ENCODE data around the gene FDXACB1.
"Not testable (repeated sequence)": the region's sequence is repeated elsewhere in the genome, so short reads cannot be mapped to it uniquely, and the experiment has no call there.

FDXACB1 gene

GRCh38 chr11:111905411-111905810, 26.4 kb upstream of the FDXACB1 start:
- no CpG with 5 or more reads among the region's 2 CpGs for WGBS (ENCODE audit: extremely low coverage, insufficient coverage, low lambda C conversion rate)
- no peak overlapping the region for H3K4me3 ChIP-seq (ENCODE audit: low read length)
- DNase-seq: no peak

DNA sequence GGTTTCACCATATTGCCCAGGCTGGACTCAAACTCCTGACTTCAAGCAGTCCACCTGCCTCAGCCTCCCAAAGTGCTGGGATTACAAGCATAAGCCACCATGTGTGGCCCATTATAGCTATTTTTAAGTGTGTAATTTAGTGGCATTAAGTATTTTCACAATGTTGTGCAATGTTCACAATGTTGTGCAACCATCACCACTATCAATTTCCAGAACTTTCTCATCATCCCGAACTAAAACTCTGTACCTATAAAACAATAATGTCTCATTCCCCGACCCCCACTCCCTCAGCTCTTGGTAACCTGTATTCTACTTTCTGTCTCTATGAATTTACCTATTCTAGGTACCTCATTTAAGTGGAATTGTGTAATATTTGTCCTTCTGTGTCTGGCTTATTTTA, 7.9 kb upstream of the FDXACB1 start:
- WGBS (ENCODE audit: extremely low coverage, insufficient coverage, low lambda C conversion rate): no CpG with 5 or more reads among the region's 2 CpGs
- no peak overlapping the region for H3K4ac ChIP-seq (ENCODE audit: low read depth, low read length)
- H2AK5ac ChIP-seq (ENCODE audit: low read length): no peak overlapping the region
- no peak overlapping the region for H3K4me2 ChIP-seq (ENCODE audit: low read length)
- H3K36me3 ChIP-seq (ENCODE audit: control insufficient read depth, insufficient read depth, low read length): no peaks in the 10 kb centered on the region
- H3K18ac ChIP-seq (ENCODE audit: low read length): no peak overlapping the region
- H3K4me3 ChIP-seq (ENCODE audit: low read length): no peak overlapping the region
- no peak overlapping the region for H4K5ac ChIP-seq (ENCODE audit: low read length)
- no peak overlapping the region for H2BK120ac ChIP-seq (ENCODE audit: low read depth, low read length)
- H2BK5ac ChIP-seq (ENCODE audit: low read length): no peak overlapping the region
- H2BK15ac ChIP-seq (replicated peaks; ENCODE audit: low read depth): no peak overlapping the region
- no peak overlapping the region for H3K23ac ChIP-seq (ENCODE audit: low read length)
- H3K56ac ChIP-seq (ENCODE audit: low read length): no peak overlapping the region
- no peaks in the 10 kb centered on the region for H3K79me1 ChIP-seq (ENCODE audit: low read length)
- H3K4me1 ChIP-seq (ENCODE audit: control insufficient read depth, low read depth, low read length): no peaks in the 10 kb centered on the region
- H3K9ac ChIP-seq (ENCODE audit: low read length): no peak overlapping the region
- no peaks in the 10 kb centered on the region for H3K27me3 ChIP-seq (ENCODE audit: insufficient read depth, low read length, poor library complexity)
- no peak overlapping the region for H3K27ac ChIP-seq (ENCODE audit: low read depth, low read length)
- no peak for DNase-seq
- no peak overlapping the region for H4K8ac ChIP-seq (ENCODE audit: low read depth, low read length)
- no peaks in the 10 kb centered on the region for H3K79me2 ChIP-seq (ENCODE audit: control insufficient read depth, insufficient read depth, low read length)

More at GRCh38 chr11:111905411-111905810, 26.4 kb upstream of the FDXACB1 start:
- H3K4me2 ChIP-seq (ENCODE audit: low read length): no peak overlapping the region
- H3K79me2 ChIP-seq (ENCODE audit: control insufficient read depth, insufficient read depth, low read length): no peaks in the 10 kb centered on the region
- no peak overlapping the region for H2BK120ac ChIP-seq (ENCODE audit: low read depth, low read length)
- H2BK15ac ChIP-seq (replicated peaks; ENCODE audit: low read depth): no peak overlapping the region
- no peak overlapping the region for H4K8ac ChIP-seq (ENCODE audit: low read depth, low read length)
- H3K23ac ChIP-seq (ENCODE audit: low read length): no peak overlapping the region
- no peak overlapping the region for H4K5ac ChIP-seq (ENCODE audit: low read length)
- H3K27me3 ChIP-seq (ENCODE audit: insufficient read depth, low read length, poor library complexity): no peaks in the 10 kb centered on the region
- H3K4ac ChIP-seq (ENCODE audit: low read depth, low read length): no peak overlapping the region
- no peak overlapping the region for H3K56ac ChIP-seq (ENCODE audit: low read length)
- H3K4me1 ChIP-seq (ENCODE audit: control insufficient read depth, low read depth, low read length): peaks cover 14% of the 10 kb centered on the region
- H2AK5ac ChIP-seq (ENCODE audit: low read length): no peak overlapping the region
- H3K27ac ChIP-seq (ENCODE audit: low read depth, low read length): no peak overlapping the region
- H3K36me3 ChIP-seq (ENCODE audit: control insufficient read depth, insufficient read depth, low read length): no peaks in the 10 kb centered on the region
- no peaks in the 10 kb centered on the region for H3K79me1 ChIP-seq (ENCODE audit: low read length)
- no peak overlapping the region for H3K18ac ChIP-seq (ENCODE audit: low read length)
- no peak overlapping the region for H2BK5ac ChIP-seq (ENCODE audit: low read length)
- H3K9ac ChIP-seq (ENCODE audit: low read length): no peak overlapping the region

DNA sequence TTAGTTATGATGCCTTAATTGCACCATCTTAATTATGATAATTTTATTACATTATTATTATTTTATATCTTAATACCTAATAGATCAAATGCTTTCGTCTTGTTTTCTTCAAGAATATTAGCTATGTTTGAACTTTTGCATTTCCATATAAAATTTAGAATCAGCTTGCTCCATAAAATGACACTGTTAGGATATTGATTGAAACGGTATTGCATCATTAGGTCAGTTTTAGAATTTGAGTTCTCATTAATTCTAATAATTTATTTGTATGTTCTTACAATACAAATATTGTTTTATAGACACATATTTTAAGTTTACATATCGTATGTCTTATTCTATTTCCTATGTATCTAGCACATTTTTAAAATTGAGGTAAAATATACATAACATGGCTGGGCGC, 7.1 kb upstream of the FDXACB1 start:
- 100% methylated on average over 1 of the region's 4 CpGs for WGBS (ENCODE audit: extremely low coverage, insufficient coverage, low lambda C conversion rate)
- H4K8ac ChIP-seq (ENCODE audit: low read depth, low read length): no peak overlapping the region

GRCh38 chr11:111885053-111885452, 6.1 kb upstream of the FDXACB1 start:
- H3K27ac ChIP-seq (ENCODE audit: low read depth, low read length); H3K36me3 ChIP-seq (ENCODE audit: control insufficient read depth, insufficient read depth, low read length); DNase-seq; H3K56ac ChIP-seq (ENCODE audit: low read length); H2BK120ac ChIP-seq (ENCODE audit: low read depth, low read length); H3K4me3 ChIP-seq (ENCODE audit: low read length); H4K8ac ChIP-seq (ENCODE audit: low read depth, low read length); H3K27me3 ChIP-seq (ENCODE audit: insufficient read depth, low read length, poor library complexity); H3K18ac ChIP-seq (ENCODE audit: low read length); H3K4ac ChIP-seq (ENCODE audit: low read depth, low read length); H3K4me1 ChIP-seq (ENCODE audit: control insufficient read depth, low read depth, low read length); H2BK5ac ChIP-seq (ENCODE audit: low read length); H3K79me1 ChIP-seq (ENCODE audit: low read length); H3K9ac ChIP-seq (ENCODE audit: low read length); H3K4me2 ChIP-seq (ENCODE audit: low read length); H2BK15ac ChIP-seq (replicated peaks; ENCODE audit: low read depth); H3K23ac ChIP-seq (ENCODE audit: low read length); H4K5ac ChIP-seq (ENCODE audit: low read length); H3K79me2 ChIP-seq (ENCODE audit: control insufficient read depth, insufficient read depth, low read length); H2AK5ac ChIP-seq (ENCODE audit: low read length): not testable (repeated sequence)
- no CpG with 5 or more reads among the region's 4 CpGs for WGBS (ENCODE audit: extremely low coverage, insufficient coverage, low lambda C conversion rate)

More for the DNA sequence above, 7.1 kb upstream of the FDXACB1 start:
- Histone ChIP-seq H3K23ac (ENCODE audit: low read length) (no peak overlapping the region), H3K4ac (ENCODE audit: low read depth, low read length) (no peak overlapping the region), H3K18ac (ENCODE audit: low read length) (no peak overlapping the region), H3K56ac (ENCODE audit: low read length) (no peak overlapping the region), H3K36me3 (ENCODE audit: control insufficient read depth, insufficient read depth, low read length) (no peaks in the 10 kb centered on the region), H3K27ac (ENCODE audit: low read depth, low read length) (no peak overlapping the region), H2AK5ac (ENCODE audit: low read length) (no peak overlapping the region), H2BK120ac (ENCODE audit: low read depth, low read length) (no peak overlapping the region), H4K5ac (ENCODE audit: low read length) (no peak overlapping the region), H3K4me3 (ENCODE audit: low read length) (no peak overlapping the region), H3K9ac (ENCODE audit: low read length) (no peak overlapping the region), H3K79me2 (ENCODE audit: control insufficient read depth, insufficient read depth, low read length) (no peaks in the 10 kb centered on the region), H2BK5ac (ENCODE audit: low read length) (no peak overlapping the region), H3K79me1 (ENCODE audit: low read length) (no peaks in the 10 kb centered on the region), H2BK15ac (replicated peaks; ENCODE audit: low read depth) (no peak overlapping the region), H3K27me3 (ENCODE audit: insufficient read depth, low read length, poor library complexity) (no peaks in the 10 kb centered on the region), H3K4me1 (ENCODE audit: control insufficient read depth, low read depth, low read length) (no peaks in the 10 kb centered on the region), H3K4me2 (ENCODE audit: low read length) (no peak overlapping the region)
- DNase-seq: no peak

- no CpG with 5 or more reads among the region's 5 CpGs for WGBS (ENCODE audit: extremely low coverage, insufficient coverage, low lambda C conversion rate)
- DNase-seq: no peak
These were observed 3.2 kb upstream of the FDXACB1 start for GRCh38 chr11:111882202-111882601.

DNA sequence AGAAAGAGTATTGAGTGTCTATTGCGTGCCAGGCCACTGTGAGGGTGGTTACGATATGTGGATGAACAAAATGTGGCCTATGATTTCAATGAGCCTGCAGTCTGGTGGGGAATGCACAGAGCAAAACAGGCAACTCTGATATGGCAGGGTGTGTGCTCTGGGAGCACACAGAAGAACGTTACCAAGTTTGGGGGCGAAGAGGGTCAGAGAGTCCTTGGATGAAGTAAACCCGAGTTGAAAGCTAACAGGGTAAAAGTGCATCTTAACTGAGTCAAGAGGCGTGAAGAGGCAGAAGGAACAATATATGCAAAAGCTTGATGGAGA, 634 bp upstream of the FDXACB1 start:
- Histone ChIP-seq H3K23ac (ENCODE audit: low read length) (no peak overlapping the region), H3K79me2 (ENCODE audit: control insufficient read depth, insufficient read depth, low read length) (no peaks in the 10 kb centered on the region), H3K18ac (ENCODE audit: low read length) (peak overlapping the region; percentile 57), H3K4me2 (ENCODE audit: low read length) (peak overlapping the region; percentile 63), H3K79me1 (ENCODE audit: low read length) (no peaks in the 10 kb centered on the region), H2BK120ac (ENCODE audit: low read depth, low read length) (no peak overlapping the region), H3K27me3 (ENCODE audit: insufficient read depth, low read length, poor library complexity) (no peaks in the 10 kb centered on the region), H3K56ac (ENCODE audit: low read length) (peak overlapping the region; percentile 86), H4K8ac (ENCODE audit: low read depth, low read length) (peak overlapping the region; percentile 58), H3K9ac (ENCODE audit: low read length) (peak overlapping the region; percentile 75), H3K36me3 (ENCODE audit: control insufficient read depth, insufficient read depth, low read length) (no peaks in the 10 kb centered on the region), H3K27ac (ENCODE audit: low read depth, low read length) (peak overlapping the region; percentile 46), H3K4me3 (ENCODE audit: low read length) (peak overlapping the region; percentile 44), H2BK5ac (ENCODE audit: low read length) (no peak overlapping the region), H2BK15ac (replicated peaks; ENCODE audit: low read depth) (no peak overlapping the region), H3K4me1 (ENCODE audit: control insufficient read depth, low read depth, low read length) (peaks cover 2% of the 10 kb centered on the region), H4K5ac (ENCODE audit: low read length) (no peak overlapping the region), H3K4ac (ENCODE audit: low read depth, low read length) (peak overlapping the region; percentile 48), H2AK5ac (ENCODE audit: low read length) (no peak overlapping the region)
- no CpG with 5 or more reads among the region's 6 CpGs for WGBS (ENCODE audit: extremely low coverage, insufficient coverage, low lambda C conversion rate)
- DNase-seq: no peak

More at GRCh38 chr11:111882202-111882601, 3.2 kb upstream of the FDXACB1 start:
- no peak overlapping the region for H3K27ac ChIP-seq (ENCODE audit: low read depth, low read length)
- no peak overlapping the region for H3K56ac ChIP-seq (ENCODE audit: low read length)
- H3K4ac ChIP-seq (ENCODE audit: low read depth, low read length): no peak overlapping the region
- no peak overlapping the region for H3K4me2 ChIP-seq (ENCODE audit: low read length)
- H3K23ac ChIP-seq (ENCODE audit: low read length): no peak overlapping the region
- no peaks in the 10 kb centered on the region for H3K79me1 ChIP-seq (ENCODE audit: low read length)
- no peaks in the 10 kb centered on the region for H3K27me3 ChIP-seq (ENCODE audit: insufficient read depth, low read length, poor library complexity)
- H4K5ac ChIP-seq (ENCODE audit: low read length): no peak overlapping the region
- H3K18ac ChIP-seq (ENCODE audit: low read length): no peak overlapping the region
- no peak overlapping the region for H2BK120ac ChIP-seq (ENCODE audit: low read depth, low read length)
- no peaks in the 10 kb centered on the region for H3K79me2 ChIP-seq (ENCODE audit: control insufficient read depth, insufficient read depth, low read length)
- peaks cover 2% of the 10 kb centered on the region for H3K4me1 ChIP-seq (ENCODE audit: control insufficient read depth, low read depth, low read length)
- H3K4me3 ChIP-seq (ENCODE audit: low read length): no peak overlapping the region
- H2AK5ac ChIP-seq (ENCODE audit: low read length): no peak overlapping the region
- no peak overlapping the region for H2BK15ac ChIP-seq (replicated peaks; ENCODE audit: low read depth)
- H4K8ac ChIP-seq (ENCODE audit: low read depth, low read length): no peak overlapping the region
- no peak overlapping the region for H3K9ac ChIP-seq (ENCODE audit: low read length)
- H3K36me3 ChIP-seq (ENCODE audit: control insufficient read depth, insufficient read depth, low read length): no peaks in the 10 kb centered on the region
- no peak overlapping the region for H2BK5ac ChIP-seq (ENCODE audit: low read length)
